ENCODE measurements around the gene KLHL22. TPM values are rescaled to one million over a fixed set of nuclear protein-coding genes. Genes with fewer than 3 reads are reported as not detected.

Gene KLHL22
- total and polyA plus RNA-seq, 4 donors, result 5.3 to 29.9 (median 20.4) TPM

DNA sequence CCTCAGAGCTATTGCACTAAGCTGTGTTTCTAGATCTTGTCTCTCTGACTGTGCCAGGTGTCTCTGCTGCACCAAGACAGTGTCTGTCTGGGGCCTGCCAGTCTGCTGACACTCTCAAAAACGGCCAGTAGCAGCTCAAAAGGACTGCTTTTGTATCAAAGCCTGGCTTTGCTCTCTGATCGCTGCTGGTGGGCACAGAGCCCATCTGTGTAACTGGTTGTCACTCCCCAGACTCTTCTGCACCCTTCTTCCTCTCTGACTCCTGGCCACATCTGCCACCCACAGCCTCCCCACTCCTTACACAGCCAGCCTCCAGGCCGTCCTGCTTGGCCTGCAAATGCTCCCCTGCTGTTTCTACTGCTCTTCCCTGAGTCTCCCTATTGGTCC is 38.3 kb upstream of the KLHL22 start:
- ATAC-seq (ENCODE audit: low FRiP score) (no peak), DNase-seq (no peak)
- Histone ChIP-seq H3K27ac (ENCODE audit: low read depth in 1 of 2, low read length in 2 of 2) (no peak overlapping the region), H3K4me1 (ENCODE audit: control insufficient read depth in 1 of 2, insufficient read depth in 2 of 2, low read length in 2 of 2) (no peaks in the 10 kb centered on the region), H3K9me3 (ENCODE audit: control insufficient read depth, low read length) (no peaks in the 10 kb centered on the region), H3K4me3 (ENCODE audit: low read length in 2 of 2) (no peak overlapping the region), H3K36me3 (ENCODE audit: control insufficient read depth in 1 of 2, insufficient read depth in 2 of 2, low read length in 1 of 2) (no peaks in the 10 kb centered on the region), H3K27me3 (ENCODE audit: control insufficient read depth in 1 of 2, insufficient read depth in 2 of 2, low read length in 1 of 2) (no peaks in the 10 kb centered on the region)
- 63% methylated on average over 3 of the region's 3 CpGs for WGBS, 2 donors
- intact Hi-C loops (cut with DNase I), result no loop called here

DNA sequence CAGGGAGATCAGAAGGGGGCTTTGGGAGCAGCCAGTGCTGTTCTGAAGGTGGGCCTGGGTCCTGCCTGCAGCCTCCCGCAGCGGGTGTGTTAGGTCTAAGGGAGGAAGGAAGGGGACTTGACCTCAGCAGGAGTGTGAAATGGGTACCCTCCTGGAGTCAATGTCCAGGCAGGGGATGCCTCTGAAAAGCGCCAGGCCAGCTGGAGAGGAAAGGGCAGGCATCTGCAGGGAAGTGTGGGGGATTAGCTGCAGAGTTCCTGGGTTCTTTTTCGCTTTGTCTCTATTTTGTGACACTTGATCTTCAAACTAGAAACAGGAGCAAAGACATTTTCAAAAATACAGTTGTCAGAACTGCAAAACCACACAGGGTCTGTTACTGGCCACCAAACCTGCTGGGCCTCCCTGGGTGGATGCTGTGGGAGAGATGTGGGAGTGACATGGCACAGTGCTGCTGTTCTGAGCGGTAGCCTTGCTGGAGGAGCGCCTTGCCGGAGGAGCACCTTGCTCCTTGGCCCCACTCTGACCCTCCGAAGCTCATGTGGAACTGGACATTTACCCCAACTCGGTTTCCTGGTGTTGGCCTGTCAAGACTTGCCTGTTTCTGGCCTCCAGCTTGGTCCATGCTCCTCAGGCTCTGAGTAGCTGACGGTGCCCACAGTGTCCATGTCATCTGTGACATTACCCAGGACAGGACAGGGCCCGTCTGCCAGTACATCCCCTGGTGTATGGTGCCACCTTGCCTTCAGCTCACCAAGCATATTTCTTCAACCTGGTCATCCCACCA is 37.7 kb upstream of the KLHL22 start:
- H3K27ac ChIP-seq (ENCODE audit: low read depth in 1 of 2, low read length in 2 of 2), result peak overlapping the region in 1 of 2 donors; percentile 91
- no peaks in the 10 kb centered on the region for H3K27me3 ChIP-seq (ENCODE audit: control insufficient read depth in 1 of 2, insufficient read depth in 2 of 2, low read length in 1 of 2)
- intact Hi-C loops (cut with DNase I), result no loop called here
- no peak for DNase-seq
- H3K4me1 ChIP-seq (ENCODE audit: control insufficient read depth in 1 of 2, insufficient read depth in 2 of 2, low read length in 2 of 2), result no peaks in the 10 kb centered on the region
- no peak for ATAC-seq (ENCODE audit: low FRiP score)
- 90 to 93% methylated on average over 11 of the region's 11 CpGs for WGBS, 2 donors
- H3K9me3 ChIP-seq (ENCODE audit: control insufficient read depth, low read length), result no peaks in the 10 kb centered on the region
- no peak overlapping the region for H3K4me3 ChIP-seq (ENCODE audit: low read length in 2 of 2)
- H3K36me3 ChIP-seq (ENCODE audit: control insufficient read depth in 1 of 2, insufficient read depth in 2 of 2, low read length in 1 of 2), result no peaks in the 10 kb centered on the region

DNA sequence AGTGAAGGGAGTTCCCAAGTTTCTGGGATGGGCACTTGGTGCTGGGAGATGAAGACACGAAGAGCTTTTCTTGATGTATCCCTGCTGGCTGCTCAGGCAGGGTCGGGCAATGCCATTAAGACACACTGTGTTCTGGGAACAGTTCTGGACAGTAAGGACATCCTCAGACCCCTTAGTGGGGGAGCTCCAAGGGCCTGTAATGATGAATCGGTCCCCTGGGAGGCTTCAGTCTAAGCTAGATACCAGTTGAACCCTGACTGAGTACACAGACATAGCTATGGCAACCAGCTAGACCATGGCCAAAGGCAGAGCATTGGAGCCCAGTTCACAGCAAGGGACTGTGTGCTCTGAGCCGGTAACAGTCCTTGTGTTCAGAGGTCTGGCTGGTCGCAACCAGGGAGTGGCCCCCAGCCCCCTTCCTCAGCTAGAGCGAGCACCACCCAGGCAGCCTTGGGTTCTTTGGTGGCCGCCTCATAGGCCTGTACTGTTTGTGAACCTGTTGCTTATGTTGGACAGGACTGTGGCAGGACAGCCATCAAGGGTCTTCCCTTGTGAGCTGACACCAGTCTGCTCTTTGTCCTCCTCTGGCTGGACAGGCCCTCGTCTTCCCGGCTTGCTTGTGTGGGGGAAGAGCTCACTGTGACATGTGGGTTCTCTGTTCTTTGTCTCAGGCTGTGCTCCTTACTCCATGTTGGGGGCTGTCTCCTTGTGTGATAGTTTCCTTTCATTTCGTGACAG is 36.8 kb upstream of the KLHL22 start:
- Histone ChIP-seq H3K4me3 (ENCODE audit: low read length in 2 of 2) (no peak overlapping the region), H3K4me1 (ENCODE audit: control insufficient read depth in 1 of 2, insufficient read depth in 2 of 2, low read length in 2 of 2) (no peaks in the 10 kb centered on the region), H3K27ac (ENCODE audit: low read depth in 1 of 2, low read length in 2 of 2) (peak overlapping the region; percentile 78 to 91), H3K27me3 (ENCODE audit: control insufficient read depth in 1 of 2, insufficient read depth in 2 of 2, low read length in 1 of 2) (no peaks in the 10 kb centered on the region), H3K9me3 (ENCODE audit: control insufficient read depth, low read length) (no peaks in the 10 kb centered on the region), H3K36me3 (ENCODE audit: control insufficient read depth in 1 of 2, insufficient read depth in 2 of 2, low read length in 1 of 2) (no peaks in the 10 kb centered on the region)
- ATAC-seq (ENCODE audit: low FRiP score) (peak; percentile 2), DNase-seq (no peak)
- intact Hi-C loops (cut with DNase I), result no loop called here
- WGBS, 2 donors, result 78 to 81% methylated on average over 10 of the region's 10 CpGs

DNA sequence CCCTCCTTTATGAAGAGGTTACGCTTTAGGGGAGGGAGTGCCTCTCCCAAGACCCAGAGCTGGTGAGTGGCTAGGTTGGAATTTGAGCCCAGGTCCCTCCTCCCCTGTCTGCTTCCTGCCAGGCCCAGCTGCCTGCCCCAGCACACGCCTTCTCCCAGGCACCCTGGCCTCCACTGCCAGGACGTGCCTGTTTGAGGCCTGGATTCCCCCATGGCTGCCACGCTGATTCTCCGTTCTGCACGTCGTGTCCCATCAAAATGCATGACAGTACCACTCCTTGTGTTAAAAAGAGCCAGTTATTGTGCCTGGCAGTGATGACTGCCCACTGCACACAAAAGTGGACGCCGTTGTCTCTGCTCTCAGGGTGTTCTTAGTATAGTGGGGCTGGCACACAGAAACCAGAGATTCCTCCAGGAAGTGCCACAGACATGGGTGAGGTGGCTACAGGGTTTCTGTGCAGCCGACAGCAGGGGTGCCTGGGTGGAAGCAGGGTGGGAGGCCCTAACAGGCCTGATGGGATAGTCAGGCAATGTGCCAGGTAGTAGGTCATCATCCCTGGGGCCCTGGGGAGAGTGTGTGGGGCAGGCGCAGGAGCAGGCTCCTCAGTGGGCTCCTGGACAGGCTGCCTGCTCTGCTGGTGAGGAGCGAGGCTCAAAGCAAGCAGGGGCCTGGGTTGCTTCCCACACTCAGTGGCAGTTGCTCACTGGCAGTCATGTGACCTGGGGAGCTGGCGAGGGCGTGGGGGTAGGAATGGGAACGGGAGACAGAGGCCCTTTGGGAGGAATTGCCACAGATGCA is 36.0 kb upstream of the KLHL22 start:
- Histone ChIP-seq H3K27ac (ENCODE audit: low read depth in 1 of 2, low read length in 2 of 2) (peak overlapping the region; percentile 78 to 91), H3K9me3 (ENCODE audit: control insufficient read depth, low read length) (no peaks in the 10 kb centered on the region), H3K4me1 (ENCODE audit: control insufficient read depth in 1 of 2, insufficient read depth in 2 of 2, low read length in 2 of 2) (no peaks in the 10 kb centered on the region), H3K36me3 (ENCODE audit: control insufficient read depth in 1 of 2, insufficient read depth in 2 of 2, low read length in 1 of 2) (no peaks in the 10 kb centered on the region), H3K27me3 (ENCODE audit: control insufficient read depth in 1 of 2, insufficient read depth in 2 of 2, low read length in 1 of 2) (no peaks in the 10 kb centered on the region), H3K4me3 (ENCODE audit: low read length in 2 of 2) (no peak overlapping the region)
- 6 to 10% methylated on average over 15 of the region's 15 CpGs for WGBS, 2 donors
- ATAC-seq (ENCODE audit: low FRiP score), result peak; percentile 84
- DNase-seq, result peak; percentile 84 to 87
- intact Hi-C loops (cut with DNase I), result no loop called here

DNA sequence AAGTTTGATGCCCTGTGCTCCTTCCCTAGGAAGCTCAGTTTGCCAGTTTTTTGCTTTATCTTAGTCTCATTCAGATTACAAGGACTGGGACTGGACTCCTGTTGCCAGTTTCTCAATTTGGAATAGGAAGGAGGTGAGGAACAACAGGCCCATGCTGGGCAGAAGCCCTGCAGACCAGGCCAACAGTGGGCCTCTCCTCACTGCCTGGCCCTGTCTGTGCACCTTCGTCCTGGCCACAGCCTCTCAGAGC is 35.5 kb upstream of the KLHL22 start:
- Histone ChIP-seq H3K27me3 (ENCODE audit: control insufficient read depth in 1 of 2, insufficient read depth in 2 of 2, low read length in 1 of 2) (no peaks in the 10 kb centered on the region), H3K36me3 (ENCODE audit: control insufficient read depth in 1 of 2, insufficient read depth in 2 of 2, low read length in 1 of 2) (no peaks in the 10 kb centered on the region), H3K27ac (ENCODE audit: low read depth in 1 of 2, low read length in 2 of 2) (peak overlapping the region; percentile 53 to 87), H3K4me1 (ENCODE audit: control insufficient read depth in 1 of 2, insufficient read depth in 2 of 2, low read length in 2 of 2) (no peaks in the 10 kb centered on the region), H3K9me3 (ENCODE audit: control insufficient read depth, low read length) (no peaks in the 10 kb centered on the region), H3K4me3 (ENCODE audit: low read length in 2 of 2) (no peak overlapping the region)
- intact Hi-C loops (cut with DNase I), result no loop called here
- no peak for DNase-seq
- no peak for ATAC-seq (ENCODE audit: low FRiP score)
- 0 to 6% methylated on average over 1 of the region's 1 CpG for WGBS, 2 donors

DNA sequence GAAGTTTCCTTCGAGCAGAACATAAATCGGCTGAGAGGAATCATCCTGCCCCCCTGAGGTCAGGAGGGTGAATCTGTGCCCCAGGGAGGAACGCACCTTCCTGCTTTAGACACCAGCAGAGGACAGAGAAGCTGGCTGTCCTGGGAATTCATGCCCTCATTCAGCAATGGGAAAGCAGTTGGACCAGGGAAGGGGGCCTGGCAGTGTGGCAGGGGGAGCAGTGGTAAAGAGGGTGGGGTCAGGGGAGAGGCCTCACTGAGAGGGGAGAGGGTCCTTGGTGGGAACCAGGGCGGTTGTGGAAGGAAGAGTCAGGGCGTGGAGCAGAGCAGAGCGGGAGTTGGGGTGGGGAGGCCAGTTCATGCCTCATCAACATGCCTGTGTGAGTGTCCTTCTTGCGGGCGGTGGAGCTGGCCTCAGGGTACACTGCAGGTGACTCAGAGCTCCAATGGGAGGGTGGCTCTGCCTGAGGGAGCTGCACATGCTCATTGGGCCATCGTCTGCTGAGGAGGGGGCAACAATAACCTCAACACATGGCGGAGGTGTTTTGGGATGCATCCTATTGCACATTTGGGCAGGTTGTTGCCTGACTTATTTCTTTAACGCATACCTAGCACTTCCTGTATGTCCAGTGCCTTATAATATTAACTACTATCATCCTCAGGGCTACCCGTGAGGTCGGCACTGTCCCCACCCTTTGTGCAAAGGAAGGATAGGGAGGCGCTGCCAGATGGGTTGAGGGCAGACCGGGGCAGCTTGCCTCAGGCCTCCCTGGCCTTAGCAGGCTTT is 35.0 kb upstream of the KLHL22 start:
- intact Hi-C loops (cut with DNase I), result loop anchor here in 1 of 2 donors (1.0 kb wide), 1 partner anchor 21 kb away; no protein-coding TSS in a partner anchor
- no peaks in the 10 kb centered on the region for H3K9me3 ChIP-seq (ENCODE audit: control insufficient read depth, low read length)
- DNase-seq, result no peak
- H3K27me3 ChIP-seq (ENCODE audit: control insufficient read depth in 1 of 2, insufficient read depth in 2 of 2, low read length in 1 of 2), result no peaks in the 10 kb centered on the region
- no peak for ATAC-seq (ENCODE audit: low FRiP score)
- H3K27ac ChIP-seq (ENCODE audit: low read depth in 1 of 2, low read length in 2 of 2), result peak overlapping the region; percentile 53 to 87
- no peak overlapping the region for H3K4me3 ChIP-seq (ENCODE audit: low read length in 2 of 2)
- WGBS, 2 donors, result 72 to 82% methylated on average over 15 of the region's 15 CpGs
- H3K4me1 ChIP-seq (ENCODE audit: control insufficient read depth in 1 of 2, insufficient read depth in 2 of 2, low read length in 2 of 2), result no peaks in the 10 kb centered on the region
- H3K36me3 ChIP-seq (ENCODE audit: control insufficient read depth in 1 of 2, insufficient read depth in 2 of 2, low read length in 1 of 2), result no peaks in the 10 kb centered on the region

DNA sequence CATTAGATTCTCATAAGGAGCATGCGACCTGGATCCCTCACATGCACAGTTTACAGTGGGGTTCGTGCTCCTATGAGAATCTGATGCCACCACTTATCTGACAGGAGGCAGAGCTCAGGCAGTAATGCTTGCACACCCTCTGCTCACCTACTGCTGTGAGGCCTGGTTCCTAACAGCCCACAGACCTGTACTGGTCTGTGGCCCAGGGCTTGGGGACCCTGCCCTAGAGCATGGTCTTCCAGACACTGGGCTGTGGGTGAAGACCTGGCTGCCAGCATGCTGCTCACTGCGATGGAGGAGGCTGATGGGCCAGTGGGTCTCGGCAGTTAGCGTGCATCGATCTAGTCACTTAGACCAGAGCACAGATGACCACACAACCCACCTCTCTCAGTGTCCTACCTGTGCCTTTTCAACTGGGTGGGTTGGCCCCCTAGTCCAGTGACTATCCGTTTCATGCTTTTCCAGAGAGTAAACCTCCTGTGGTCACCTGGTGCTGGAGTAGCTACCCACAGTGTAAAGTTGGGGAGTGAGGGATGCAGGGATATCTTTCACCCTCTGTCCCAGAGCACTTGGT is 32.9 kb upstream of the KLHL22 start:
- Histone ChIP-seq H3K9me3 (ENCODE audit: control insufficient read depth, low read length) (no peaks in the 10 kb centered on the region), H3K36me3 (ENCODE audit: control insufficient read depth in 1 of 2, insufficient read depth in 2 of 2, low read length in 1 of 2) (no peaks in the 10 kb centered on the region), H3K27ac (ENCODE audit: low read depth in 1 of 2, low read length in 2 of 2) (no peak overlapping the region), H3K27me3 (ENCODE audit: control insufficient read depth in 1 of 2, insufficient read depth in 2 of 2, low read length in 1 of 2) (no peaks in the 10 kb centered on the region), H3K4me3 (ENCODE audit: low read length in 2 of 2) (no peak overlapping the region), H3K4me1 (ENCODE audit: control insufficient read depth in 1 of 2, insufficient read depth in 2 of 2, low read length in 2 of 2) (peaks cover 0 to 6% of the 10 kb centered on the region in 2 donors)
- no peak for ATAC-seq (ENCODE audit: low FRiP score)
- DNase-seq, result no peak
- intact Hi-C loops (cut with DNase I), result no loop called here
- 95 to 97% methylated on average over 7 of the region's 7 CpGs for WGBS, 2 donors

All from aorta (tissue), 5 donors.